GM23338 (cell line): ENCODE results near the gene IGF1R. TPM values are rescaled to one million over a fixed set of nuclear protein-coding genes. Genes with fewer than 3 reads are reported as not detected.

Experiments
- ATAC-seq: fragments of 200-7000 bp; cut with Tn5 transposase; 3 replicates; pipeline ENCODE4 v1.9.1; 2020
- DNase-seq: peaks from one replicate; pipeline ENCODE4 v3.0.0-alpha.2; 2015; ENCODE audit warnings: low spot score
- H2AFZ ChIP-seq: fragments of 200-600 bp; sonication (generic); 2 replicates; pipeline ENCODE4 v1.8.0; 2016; ENCODE audit warnings: antibody characterized with exemption, mild to moderate bottlenecking, moderate library complexity
- H3F3A ChIP-seq: fragments of 200-600 bp; sonication (generic); replicated peaks from 2 replicates; pipeline ENCODE4 v1.8.0; 2017; ENCODE audit warnings: antibody characterized with exemption, mixed run types, low read depth
- H3K27ac ChIP-seq: fragments of 200-600 bp; sonication (generic); 2 replicates; pipeline ENCODE4 v1.6.1; 2016; ENCODE audit warnings: low read depth
- H3K27me3 ChIP-seq: fragments of 200-600 bp; sonication (generic); 2 replicates; pipeline ENCODE4 v1.8.0; 2016; ENCODE audit warnings: mild to moderate bottlenecking, mixed run types, moderate library complexity; ENCODE audit not compliant: insufficient read depth
- H3K36me3 ChIP-seq: fragments of 200-600 bp; sonication (generic); 2 replicates; pipeline ENCODE4 v1.8.0; 2016; ENCODE audit warnings: mild to moderate bottlenecking; ENCODE audit not compliant: insufficient read depth
- H3K4me1 ChIP-seq: fragments of 200-600 bp; sonication (generic); 2 replicates; pipeline ENCODE4 v1.8.0; 2016; ENCODE audit warnings: mild to moderate bottlenecking, moderate library complexity; ENCODE audit not compliant: insufficient read depth
- H3K4me2 ChIP-seq: fragments of 200-600 bp; sonication (generic); 2 replicates; pipeline ENCODE4 v1.7.1; 2017; ENCODE audit warnings: mixed run types
- H3K4me3 ChIP-seq: fragments of 200-600 bp; sonication (generic); 2 replicates; pipeline ENCODE4 v1.6.1; 2016; ENCODE audit warnings: mixed run types
- H3K79me2 ChIP-seq: fragments of 200-600 bp; sonication (generic); replicated peaks from 2 replicates; pipeline ENCODE4 v1.8.0; 2017; ENCODE audit warnings: mild to moderate bottlenecking; ENCODE audit not compliant: insufficient read depth
- H3K9me2 ChIP-seq: fragments of 200-600 bp; sonication (generic); 2 replicates; pipeline ENCODE4 v1.8.0; 2017; ENCODE audit not compliant: insufficient read depth
- H4K20me1 ChIP-seq: fragments of 200-600 bp; sonication (generic); replicated peaks from 2 replicates; pipeline ENCODE4 v1.8.0; 2017; ENCODE audit warnings: mild to moderate bottlenecking; ENCODE audit not compliant: insufficient read depth
- H3K27ac Mint-ChIP-seq: 2 replicates; pipeline ENCODE4 v1.8.0; 2020; ENCODE audit warnings: inconsistent platforms, mild to moderate bottlenecking, moderate library complexity, mixed read lengths
- H3K27me3 Mint-ChIP-seq: 3 replicates; pipeline ENCODE4 v1.8.0; 2022; ENCODE audit warnings: low read depth, mild to moderate bottlenecking, moderate library complexity, mixed read lengths, inconsistent platforms; ENCODE audit not compliant: insufficient read depth, poor library complexity
- H3K36me3 Mint-ChIP-seq: 3 replicates; pipeline ENCODE4 v1.8.0; 2021; ENCODE audit warnings: low read depth, mild to moderate bottlenecking, inconsistent platforms, moderate library complexity, mixed read lengths
- H3K4me1 Mint-ChIP-seq: 3 replicates; pipeline ENCODE4 v1.8.0; 2020; ENCODE audit warnings: mild to moderate bottlenecking, inconsistent platforms, mixed read lengths
- H3K4me3 Mint-ChIP-seq: 3 replicates; pipeline ENCODE4 v1.8.0; 2021; ENCODE audit warnings: moderate library complexity, mild to moderate bottlenecking, inconsistent platforms, mixed read lengths
- H3K9me3 Mint-ChIP-seq: 3 replicates; pipeline ENCODE4 v1.8.0; 2020; ENCODE audit warnings: moderate library complexity, mild to moderate bottlenecking, inconsistent platforms, mixed read lengths
- CREB1 ChIP-seq: fragments of 250-450 bp; sonication (Bioruptor Pico); IDR thresholded peaks from 2 replicates; pipeline ENCODE4 v1.5.0; 2020; ENCODE audit warnings: low read depth, mild to moderate bottlenecking, moderate library complexity
- EZH2 ChIP-seq: fragments of 200-600 bp; sonication (generic); IDR thresholded peaks from one replicate; pipeline ENCODE4 v1.8.0; 2017; ENCODE audit warnings: antibody characterized with exemption, mild to moderate bottlenecking, low read depth; ENCODE audit not compliant: unreplicated experiment
- EZH2phosphoT487 ChIP-seq: fragments of 200-600 bp; sonication (generic); IDR thresholded peaks from one replicate; pipeline ENCODE4 v1.8.1; 2018; ENCODE audit warnings: antibody characterized with exemption; ENCODE audit not compliant: unreplicated experiment
- JUNB ChIP-seq: IDR thresholded peaks from one replicate; pipeline ENCODE4 v1.6.1; 2016; ENCODE audit warnings: antibody characterized with exemption; ENCODE audit not compliant: unreplicated experiment
- NANOG ChIP-seq: IDR thresholded peaks from 2 replicates; pipeline ENCODE4 v1.6.1; 2016; ENCODE audit warnings: antibody characterized with exemption, borderline replicate concordance
- POLR2AphosphoS5 ChIP-seq: IDR thresholded peaks from 2 replicates; pipeline ENCODE4 v1.6.1; 2016; ENCODE audit warnings: antibody characterized with exemption, low read depth
- STAT1 ChIP-seq: IDR thresholded peaks from one replicate; pipeline ENCODE4 v1.6.1; 2016; ENCODE audit warnings: antibody characterized with exemption; ENCODE audit not compliant: unreplicated experiment
- ZNF114 ChIP-seq: fragments of 250-450 bp; sonication (Bioruptor Pico); IDR thresholded peaks from 2 replicates; pipeline ENCODE4 v1.5.0; 2020; ENCODE audit warnings: mild to moderate bottlenecking, moderate library complexity
- ZNF331 ChIP-seq: fragments of 250-450 bp; sonication (Bioruptor Pico); IDR thresholded peaks from 2 replicates; pipeline ENCODE4 v1.5.0; 2020; ENCODE audit warnings: low read depth, mild to moderate bottlenecking, moderate library complexity
- polyA plus RNA-seq: library from polyadenylated mRNA; unstranded; fragments of >200 nt; fragmentation: Nextera tagmentation; extraction: Ambion mirVana; gene quantifications from 2 replicates; pipeline ENCODE4 v1.2.1, GENCODE V29; 2016
- total RNA-seq: library from RNA; depleted of rRNA; stranded (reverse); fragments of >200 nt; shearing (Covaris generic); gene quantifications from 2 replicates; pipeline ENCODE4 v1.2.3, GENCODE V29; 2014
- TF ChIP-seq, protein P1 (sequence below): IDR thresholded peaks from 2 replicates; pipeline ENCODE4 v1.6.1; 2016; ENCODE audit warnings: antibody characterized with exemption
- TF ChIP-seq, protein P2 (sequence below): IDR thresholded peaks from one replicate; pipeline ENCODE4 v1.6.1; 2018; ENCODE audit warnings: antibody characterized with exemption; ENCODE audit not compliant: unreplicated experiment
- TF ChIP-seq, protein P3 (sequence below), 2 experiments: fragments of 200-600 bp in 1 of 2; sonication (generic) in 1 of 2; conservative IDR thresholded peaks; 2 replicates each; pipeline versions ENCODE4 v1.5.1 to v1.6.1; 2016 to 2017; ENCODE audit warnings: antibody characterized with exemption in 2 of 2, low read depth in 2 of 2, mild to moderate bottlenecking in 2 of 2, moderate library complexity in 1 of 2
- TF ChIP-seq, protein P4 (sequence below): fragments of 250-450 bp; sonication (Bioruptor Pico); IDR thresholded peaks from 2 replicates; pipeline ENCODE4 v1.5.0; 2020; ENCODE audit warnings: mild to moderate bottlenecking, moderate library complexity

The IGF1R gene
- total and polyA plus RNA-seq, 2 experiments from 2014 or later: 20.4 to 92.2 TPM

DNA sequence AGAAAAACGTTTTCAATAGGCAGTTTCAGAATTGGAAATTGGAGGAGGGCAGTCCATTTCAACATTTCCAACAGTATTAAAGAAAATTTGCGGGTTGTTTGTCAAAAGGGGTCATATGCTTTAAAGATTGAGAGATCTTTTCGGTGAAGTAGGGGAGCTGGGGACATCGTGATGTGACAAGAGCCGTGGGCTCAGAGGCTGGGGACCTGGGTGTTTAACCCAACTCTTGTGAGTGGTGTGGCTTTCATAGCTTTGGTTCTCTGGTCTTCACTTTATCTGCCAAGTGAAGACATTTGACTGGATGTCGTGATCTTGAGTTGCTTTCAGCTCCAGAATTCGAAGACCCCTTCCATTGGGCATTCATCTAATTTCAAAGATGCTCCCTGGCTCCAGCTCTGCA, 226.0 kb downstream of the IGF1R start:
- no peak overlapping the region for H2AFZ ChIP-seq
- no peaks in the 10 kb centered on the region for H3K36me3 Mint-ChIP-seq
- 0 out of 2 replicates have a peak overlapping the region, but pooled peaks have one; percentile 27 for H3K27ac ChIP-seq
- H3K4me3 Mint-ChIP-seq: no peak overlapping the region
- no peak overlapping the region for H3K4me3 ChIP-seq
- peak overlapping the region; percentile 61; the same call in 1 of the 2 replicates for H3K4me2 ChIP-seq
- 0 out of 2 replicates have a peak, but pooled peaks cover 3% of the 10 kb centered on the region for H3F3A ChIP-seq
- ATAC-seq (no peak), DNase-seq (no peak)
- H3K9me2 ChIP-seq: no peaks in the 10 kb centered on the region
- H3K4me1 Mint-ChIP-seq: peaks cover 48% of the 10 kb centered on the region
- TF ChIP-seq ZNF331 (CRISPR knock-in tag) (no peak), ZNF114 (CRISPR knock-in tag) (no peak), STAT1 (no peak), CREB1 (CRISPR knock-in tag) (no peak), JUNB (no peak), EZH2phosphoT487 (no peak), EZH2 (no peak), POLR2AphosphoS5 (no peak), NANOG (no peak)
- TF ChIP-seq, protein P1, sequence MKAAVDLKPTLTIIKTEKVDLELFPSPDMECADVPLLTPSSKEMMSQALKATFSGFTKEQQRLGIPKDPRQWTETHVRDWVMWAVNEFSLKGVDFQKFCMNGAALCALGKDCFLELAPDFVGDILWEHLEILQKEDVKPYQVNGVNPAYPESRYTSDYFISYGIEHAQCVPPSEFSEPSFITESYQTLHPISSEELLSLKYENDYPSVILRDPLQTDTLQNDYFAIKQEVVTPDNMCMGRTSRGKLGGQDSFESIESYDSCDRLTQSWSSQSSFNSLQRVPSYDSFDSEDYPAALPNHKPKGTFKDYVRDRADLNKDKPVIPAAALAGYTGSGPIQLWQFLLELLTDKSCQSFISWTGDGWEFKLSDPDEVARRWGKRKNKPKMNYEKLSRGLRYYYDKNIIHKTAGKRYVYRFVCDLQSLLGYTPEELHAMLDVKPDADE: no peak
- TF ChIP-seq, protein P2, sequence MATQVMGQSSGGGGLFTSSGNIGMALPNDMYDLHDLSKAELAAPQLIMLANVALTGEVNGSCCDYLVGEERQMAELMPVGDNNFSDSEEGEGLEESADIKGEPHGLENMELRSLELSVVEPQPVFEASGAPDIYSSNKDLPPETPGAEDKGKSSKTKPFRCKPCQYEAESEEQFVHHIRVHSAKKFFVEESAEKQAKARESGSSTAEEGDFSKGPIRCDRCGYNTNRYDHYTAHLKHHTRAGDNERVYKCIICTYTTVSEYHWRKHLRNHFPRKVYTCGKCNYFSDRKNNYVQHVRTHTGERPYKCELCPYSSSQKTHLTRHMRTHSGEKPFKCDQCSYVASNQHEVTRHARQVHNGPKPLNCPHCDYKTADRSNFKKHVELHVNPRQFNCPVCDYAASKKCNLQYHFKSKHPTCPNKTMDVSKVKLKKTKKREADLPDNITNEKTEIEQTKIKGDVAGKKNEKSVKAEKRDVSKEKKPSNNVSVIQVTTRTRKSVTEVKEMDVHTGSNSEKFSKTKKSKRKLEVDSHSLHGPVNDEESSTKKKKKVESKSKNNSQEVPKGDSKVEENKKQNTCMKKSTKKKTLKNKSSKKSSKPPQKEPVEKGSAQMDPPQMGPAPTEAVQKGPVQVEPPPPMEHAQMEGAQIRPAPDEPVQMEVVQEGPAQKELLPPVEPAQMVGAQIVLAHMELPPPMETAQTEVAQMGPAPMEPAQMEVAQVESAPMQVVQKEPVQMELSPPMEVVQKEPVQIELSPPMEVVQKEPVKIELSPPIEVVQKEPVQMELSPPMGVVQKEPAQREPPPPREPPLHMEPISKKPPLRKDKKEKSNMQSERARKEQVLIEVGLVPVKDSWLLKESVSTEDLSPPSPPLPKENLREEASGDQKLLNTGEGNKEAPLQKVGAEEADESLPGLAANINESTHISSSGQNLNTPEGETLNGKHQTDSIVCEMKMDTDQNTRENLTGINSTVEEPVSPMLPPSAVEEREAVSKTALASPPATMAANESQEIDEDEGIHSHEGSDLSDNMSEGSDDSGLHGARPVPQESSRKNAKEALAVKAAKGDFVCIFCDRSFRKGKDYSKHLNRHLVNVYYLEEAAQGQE: no peak
- TF ChIP-seq, protein P3, sequence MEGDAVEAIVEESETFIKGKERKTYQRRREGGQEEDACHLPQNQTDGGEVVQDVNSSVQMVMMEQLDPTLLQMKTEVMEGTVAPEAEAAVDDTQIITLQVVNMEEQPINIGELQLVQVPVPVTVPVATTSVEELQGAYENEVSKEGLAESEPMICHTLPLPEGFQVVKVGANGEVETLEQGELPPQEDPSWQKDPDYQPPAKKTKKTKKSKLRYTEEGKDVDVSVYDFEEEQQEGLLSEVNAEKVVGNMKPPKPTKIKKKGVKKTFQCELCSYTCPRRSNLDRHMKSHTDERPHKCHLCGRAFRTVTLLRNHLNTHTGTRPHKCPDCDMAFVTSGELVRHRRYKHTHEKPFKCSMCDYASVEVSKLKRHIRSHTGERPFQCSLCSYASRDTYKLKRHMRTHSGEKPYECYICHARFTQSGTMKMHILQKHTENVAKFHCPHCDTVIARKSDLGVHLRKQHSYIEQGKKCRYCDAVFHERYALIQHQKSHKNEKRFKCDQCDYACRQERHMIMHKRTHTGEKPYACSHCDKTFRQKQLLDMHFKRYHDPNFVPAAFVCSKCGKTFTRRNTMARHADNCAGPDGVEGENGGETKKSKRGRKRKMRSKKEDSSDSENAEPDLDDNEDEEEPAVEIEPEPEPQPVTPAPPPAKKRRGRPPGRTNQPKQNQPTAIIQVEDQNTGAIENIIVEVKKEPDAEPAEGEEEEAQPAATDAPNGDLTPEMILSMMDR (conservative IDR thresholded peaks at IDR 0.05; ENCODE audit: low read depth in 2 of 2): no peak
- TF ChIP-seq, protein P4, sequence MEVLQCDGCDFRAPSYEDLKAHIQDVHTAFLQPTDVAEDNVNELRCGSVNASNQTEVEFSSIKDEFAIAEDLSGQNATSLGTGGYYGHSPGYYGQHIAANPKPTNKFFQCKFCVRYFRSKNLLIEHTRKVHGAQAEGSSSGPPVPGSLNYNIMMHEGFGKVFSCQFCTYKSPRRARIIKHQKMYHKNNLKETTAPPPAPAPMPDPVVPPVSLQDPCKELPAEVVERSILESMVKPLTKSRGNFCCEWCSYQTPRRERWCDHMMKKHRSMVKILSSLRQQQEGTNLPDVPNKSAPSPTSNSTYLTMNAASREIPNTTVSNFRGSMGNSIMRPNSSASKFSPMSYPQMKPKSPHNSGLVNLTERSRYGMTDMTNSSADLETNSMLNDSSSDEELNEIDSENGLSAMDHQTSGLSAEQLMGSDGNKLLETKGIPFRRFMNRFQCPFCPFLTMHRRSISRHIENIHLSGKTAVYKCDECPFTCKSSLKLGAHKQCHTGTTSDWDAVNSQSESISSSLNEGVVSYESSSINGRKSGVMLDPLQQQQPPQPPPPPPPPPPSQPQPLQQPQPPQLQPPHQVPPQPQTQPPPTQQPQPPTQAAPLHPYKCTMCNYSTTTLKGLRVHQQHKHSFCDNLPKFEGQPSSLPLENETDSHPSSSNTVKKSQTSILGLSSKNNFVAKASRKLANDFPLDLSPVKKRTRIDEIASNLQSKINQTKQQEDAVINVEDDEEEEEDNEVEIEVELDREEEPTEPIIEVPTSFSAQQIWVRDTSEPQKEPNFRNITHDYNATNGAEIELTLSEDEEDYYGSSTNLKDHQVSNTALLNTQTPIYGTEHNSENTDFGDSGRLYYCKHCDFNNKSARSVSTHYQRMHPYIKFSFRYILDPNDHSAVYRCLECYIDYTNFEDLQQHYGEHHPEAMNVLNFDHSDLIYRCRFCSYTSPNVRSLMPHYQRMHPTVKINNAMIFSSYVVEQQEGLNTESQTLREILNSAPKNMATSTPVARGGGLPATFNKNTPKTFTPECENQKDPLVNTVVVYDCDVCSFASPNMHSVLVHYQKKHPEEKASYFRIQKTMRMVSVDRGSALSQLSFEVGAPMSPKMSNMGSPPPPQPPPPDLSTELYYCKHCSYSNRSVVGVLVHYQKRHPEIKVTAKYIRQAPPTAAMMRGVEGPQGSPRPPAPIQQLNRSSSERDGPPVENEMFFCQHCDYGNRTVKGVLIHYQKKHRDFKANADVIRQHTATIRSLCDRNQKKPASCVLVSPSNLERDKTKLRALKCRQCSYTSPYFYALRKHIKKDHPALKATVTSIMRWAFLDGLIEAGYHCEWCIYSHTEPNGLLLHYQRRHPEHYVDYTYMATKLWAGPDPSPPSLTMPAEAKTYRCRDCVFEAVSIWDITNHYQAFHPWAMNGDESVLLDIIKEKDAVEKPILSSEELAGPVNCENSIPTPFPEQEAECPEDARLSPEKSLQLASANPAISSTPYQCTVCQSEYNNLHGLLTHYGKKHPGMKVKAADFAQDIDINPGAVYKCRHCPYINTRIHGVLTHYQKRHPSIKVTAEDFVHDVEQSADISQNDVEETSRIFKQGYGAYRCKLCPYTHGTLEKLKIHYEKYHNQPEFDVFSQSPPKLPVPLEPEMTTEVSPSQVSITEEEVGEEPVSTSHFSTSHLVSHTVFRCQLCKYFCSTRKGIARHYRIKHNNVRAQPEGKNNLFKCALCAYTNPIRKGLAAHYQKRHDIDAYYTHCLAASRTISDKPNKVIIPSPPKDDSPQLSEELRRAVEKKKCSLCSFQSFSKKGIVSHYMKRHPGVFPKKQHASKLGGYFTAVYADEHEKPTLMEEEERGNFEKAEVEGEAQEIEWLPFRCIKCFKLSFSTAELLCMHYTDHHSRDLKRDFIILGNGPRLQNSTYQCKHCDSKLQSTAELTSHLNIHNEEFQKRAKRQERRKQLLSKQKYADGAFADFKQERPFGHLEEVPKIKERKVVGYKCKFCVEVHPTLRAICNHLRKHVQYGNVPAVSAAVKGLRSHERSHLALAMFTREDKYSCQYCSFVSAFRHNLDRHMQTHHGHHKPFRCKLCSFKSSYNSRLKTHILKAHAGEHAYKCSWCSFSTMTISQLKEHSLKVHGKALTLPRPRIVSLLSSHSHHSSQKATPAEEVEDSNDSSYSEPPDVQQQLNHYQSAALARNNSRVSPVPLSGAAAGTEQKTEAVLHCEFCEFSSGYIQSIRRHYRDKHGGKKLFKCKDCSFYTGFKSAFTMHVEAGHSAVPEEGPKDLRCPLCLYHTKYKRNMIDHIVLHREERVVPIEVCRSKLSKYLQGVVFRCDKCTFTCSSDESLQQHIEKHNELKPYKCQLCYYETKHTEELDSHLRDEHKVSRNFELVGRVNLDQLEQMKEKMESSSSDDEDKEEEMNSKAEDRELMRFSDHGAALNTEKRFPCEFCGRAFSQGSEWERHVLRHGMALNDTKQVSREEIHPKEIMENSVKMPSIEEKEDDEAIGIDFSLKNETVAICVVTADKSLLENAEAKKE (CRISPR knock-in tag): no peak
- peaks cover 62% of the 10 kb centered on the region for H4K20me1 ChIP-seq
- peak overlapping the region; percentile 4; the same call in 1 of the 2 replicates for H3K27ac Mint-ChIP-seq
- H3K4me1 ChIP-seq: peaks cover 54% of the 10 kb centered on the region
- no peaks in the 10 kb centered on the region for H3K9me3 Mint-ChIP-seq
- no peaks in the 10 kb centered on the region for H3K36me3 ChIP-seq
- H3K27me3 ChIP-seq: no peaks in the 10 kb centered on the region
- peaks cover 98% of the 10 kb centered on the region for H3K79me2 ChIP-seq
- peaks cover 1% of the 10 kb centered on the region for H3K27me3 Mint-ChIP-seq
